Endodermal cell (in vitro differentiated cells): ENCODE measurements around the gene ACSL3. TPM values are rescaled to one million over a fixed set of nuclear protein-coding genes. Genes with fewer than 3 reads are reported as not detected.

Experiments
- DNase-seq: peaks from one replicate; pipeline ENCODE4 v3.0.0-alpha.2; 2017
- H3K27ac ChIP-seq: 2 replicates; pipeline ENCODE4 v1.5.1; 2013; ENCODE audit warnings: mild to moderate bottlenecking, low read depth, low read length, moderate library complexity
- H3K27me3 ChIP-seq: 2 replicates; pipeline ENCODE4 v1.6.1; 2013; ENCODE audit warnings: mild to moderate bottlenecking, low read length, moderate library complexity; ENCODE audit not compliant: insufficient read depth, control insufficient read depth, poor library complexity, severe bottlenecking
- H3K36me3 ChIP-seq: 2 replicates; pipeline ENCODE4 v1.7.0; 2013; ENCODE audit warnings: mild to moderate bottlenecking, low read length, moderate library complexity; ENCODE audit not compliant: control insufficient read depth, insufficient read depth
- H3K4me1 ChIP-seq: one replicate; pipeline ENCODE4 v1.7.0; 2013; ENCODE audit warnings: low read length; ENCODE audit not compliant: control insufficient read depth, insufficient read depth
- H3K4me3 ChIP-seq: 2 replicates; pipeline ENCODE4 v1.5.1; 2013; ENCODE audit warnings: mild to moderate bottlenecking, low read length, moderate library complexity
- H3K9ac ChIP-seq: 2 replicates; pipeline ENCODE4 v1.6.1; 2013; ENCODE audit warnings: mild to moderate bottlenecking, low read length, moderate library complexity; ENCODE audit not compliant: poor library complexity, severe bottlenecking; ENCODE audit errors: extremely low read depth
- H3K9me3 ChIP-seq: 2 replicates; pipeline ENCODE4 v1.6.1; 2013; ENCODE audit warnings: mild to moderate bottlenecking, low read length, moderate library complexity; ENCODE audit not compliant: control insufficient read depth
- H3K27ac Mint-ChIP-seq: 2 replicates; pipeline ENCODE4 v1.8.0; 2020; ENCODE audit warnings: mixed read lengths
- H3K27me3 Mint-ChIP-seq: 2 replicates; pipeline ENCODE4 v1.8.0; 2021; ENCODE audit warnings: mild to moderate bottlenecking, mixed read lengths; ENCODE audit not compliant: insufficient read depth
- H3K36me3 Mint-ChIP-seq: 2 replicates; pipeline ENCODE4 v1.8.0; 2020; ENCODE audit warnings: low read depth, mixed read lengths
- H3K4me1 Mint-ChIP-seq: 2 replicates; pipeline ENCODE4 v1.8.0; 2020; ENCODE audit warnings: mixed read lengths
- H3K4me3 Mint-ChIP-seq: 2 replicates; pipeline ENCODE4 v1.8.0; 2020; ENCODE audit warnings: mild to moderate bottlenecking, moderate library complexity, mixed read lengths
- H3K9me3 Mint-ChIP-seq: 2 replicates; pipeline ENCODE4 v1.8.0; 2020; ENCODE audit warnings: mild to moderate bottlenecking, mixed read lengths
- WGBS, 2 experiments: methylation state at CpG; one replicate each; pipeline versions ENCODE4 v1.1.5 to v1.1.7; 2013; ENCODE audit warnings: missing lambda C conversion rate in 2 of 2, mixed read lengths in 1 of 2; ENCODE audit not compliant: insufficient coverage in 1 of 2, insufficient read length in 1 of 2; 5-methylcytosine and 5-hydroxymethylcytosine counted together
- total RNA-seq, 2 donors: library from RNA; stranded (reverse); fragmentation: NEBNext Ultra II Directional in 1 of 2; extraction: Animal tissue kit (Norgen Biotek cat#: 25700) in 1 of 2; gene quantifications; 2 replicates in 1 of 2; 3 replicates in 1 of 2; pipeline ENCODE4 v1.2.1, GENCODE V29; 2021
- TF ChIP-seq, protein P1 (sequence below): fragments of 200-600 bp; sonication (generic); conservative IDR thresholded peaks from 2 replicates; pipeline ENCODE4 v1.5.0; 2021; ENCODE audit warnings: antibody characterized with exemption, mild to moderate bottlenecking

Gene ACSL3
- total RNA-seq, 2 donors from 2014 or later = 65.2 to 65.7 TPM

DNA sequence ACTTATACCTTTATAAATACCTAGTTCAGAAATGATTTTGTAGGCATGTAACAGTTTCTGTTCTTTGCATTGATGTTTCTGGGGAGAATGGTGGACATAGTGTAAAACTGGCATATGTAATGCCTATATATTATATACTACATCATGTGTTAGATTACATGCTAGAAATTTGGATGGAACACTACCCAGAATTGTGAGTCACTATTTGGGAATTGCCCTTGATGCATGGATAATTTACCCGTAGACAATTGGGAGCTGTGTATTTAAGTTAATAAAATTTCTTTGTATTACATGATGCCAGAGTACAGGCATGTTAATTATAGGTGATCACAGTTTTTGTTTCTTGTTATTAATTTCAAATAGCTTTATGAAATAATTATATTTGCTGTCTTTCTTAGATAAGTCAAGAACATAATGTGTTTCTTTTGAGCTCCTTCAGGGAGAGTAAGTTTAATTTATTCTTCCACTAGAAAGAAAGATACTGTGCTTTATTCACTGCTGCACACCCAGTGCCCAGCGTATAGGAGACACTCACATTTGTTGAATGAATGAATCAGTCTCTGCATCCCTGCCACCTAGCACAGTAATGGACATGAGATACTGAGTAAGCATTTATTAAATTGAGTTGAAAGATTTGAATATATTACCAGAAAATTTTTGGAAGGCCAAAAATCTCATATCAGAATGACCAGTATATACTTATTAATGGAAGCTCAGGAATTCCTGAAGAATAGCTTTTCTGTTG, 16.9 kb downstream of the ACSL3 start:
- peaks cover 12% of the 10 kb centered on the region for H3K9me3 ChIP-seq
- peaks cover 4% of the 10 kb centered on the region for H3K4me1 ChIP-seq
- no peak overlapping the region for H3K4me3 Mint-ChIP-seq
- H3K27me3 ChIP-seq = no peaks in the 10 kb centered on the region
- no peak overlapping the region for H3K27ac Mint-ChIP-seq
- WGBS, 2 experiments = 91 to 100% methylated on average over 1 to 2 of the region's 2 CpGs
- H3K9ac ChIP-seq = peak overlapping the region; percentile 21
- no peak for DNase-seq
- H3K27me3 Mint-ChIP-seq = no peaks in the 10 kb centered on the region
- peak overlapping the region; percentile 27 for H3K4me3 ChIP-seq
- no peaks in the 10 kb centered on the region for H3K36me3 ChIP-seq
- peaks cover 24% of the 10 kb centered on the region for H3K4me1 Mint-ChIP-seq
- no peak overlapping the region for H3K27ac ChIP-seq
- TF ChIP-seq, protein P1, sequence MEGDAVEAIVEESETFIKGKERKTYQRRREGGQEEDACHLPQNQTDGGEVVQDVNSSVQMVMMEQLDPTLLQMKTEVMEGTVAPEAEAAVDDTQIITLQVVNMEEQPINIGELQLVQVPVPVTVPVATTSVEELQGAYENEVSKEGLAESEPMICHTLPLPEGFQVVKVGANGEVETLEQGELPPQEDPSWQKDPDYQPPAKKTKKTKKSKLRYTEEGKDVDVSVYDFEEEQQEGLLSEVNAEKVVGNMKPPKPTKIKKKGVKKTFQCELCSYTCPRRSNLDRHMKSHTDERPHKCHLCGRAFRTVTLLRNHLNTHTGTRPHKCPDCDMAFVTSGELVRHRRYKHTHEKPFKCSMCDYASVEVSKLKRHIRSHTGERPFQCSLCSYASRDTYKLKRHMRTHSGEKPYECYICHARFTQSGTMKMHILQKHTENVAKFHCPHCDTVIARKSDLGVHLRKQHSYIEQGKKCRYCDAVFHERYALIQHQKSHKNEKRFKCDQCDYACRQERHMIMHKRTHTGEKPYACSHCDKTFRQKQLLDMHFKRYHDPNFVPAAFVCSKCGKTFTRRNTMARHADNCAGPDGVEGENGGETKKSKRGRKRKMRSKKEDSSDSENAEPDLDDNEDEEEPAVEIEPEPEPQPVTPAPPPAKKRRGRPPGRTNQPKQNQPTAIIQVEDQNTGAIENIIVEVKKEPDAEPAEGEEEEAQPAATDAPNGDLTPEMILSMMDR = no peak
- peaks cover 6% of the 10 kb centered on the region for H3K36me3 Mint-ChIP-seq
- H3K9me3 Mint-ChIP-seq = peaks cover 8% of the 10 kb centered on the region

DNA sequence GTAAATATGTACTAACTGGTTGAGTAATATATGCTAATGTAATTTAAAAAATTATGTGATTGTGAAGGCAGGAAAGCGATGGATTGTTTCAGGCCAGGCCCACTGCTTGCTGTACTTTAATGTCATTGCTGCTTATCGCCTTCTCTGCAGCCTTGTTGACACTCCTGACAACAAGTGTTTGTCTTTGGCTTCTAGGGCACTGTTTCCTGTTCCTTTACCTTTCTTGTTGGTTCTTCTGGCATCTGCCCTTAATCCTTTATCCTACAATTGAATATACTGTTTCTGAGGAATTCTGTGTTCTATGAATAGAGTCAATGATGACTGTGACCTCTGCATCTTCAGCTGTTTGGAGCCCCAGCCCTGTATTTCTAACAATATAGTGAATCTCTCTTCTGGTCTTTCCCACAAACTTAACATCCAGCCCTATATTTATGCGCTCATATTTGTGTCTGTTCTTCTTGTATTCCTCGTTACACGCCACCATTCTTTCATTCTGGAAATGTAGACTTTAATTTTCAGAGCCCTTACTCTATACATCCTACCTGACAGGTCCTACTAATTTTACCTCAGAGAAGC, 17.6 kb downstream of the ACSL3 start:
- H3K27ac Mint-ChIP-seq = peak overlapping the region; percentile 14
- Histone ChIP-seq H3K27ac (no peak overlapping the region), H3K36me3 (no peaks in the 10 kb centered on the region), H3K9me3 (peaks cover 12% of the 10 kb centered on the region), H3K4me1 (peaks cover 4% of the 10 kb centered on the region), H3K4me3 (peak overlapping the region; percentile 27), H3K27me3 (no peaks in the 10 kb centered on the region), H3K9ac (no peak overlapping the region)
- 85% methylated on average over 5 of the region's 5 CpGs for WGBS, 2 experiments
- peaks cover 10% of the 10 kb centered on the region for H3K9me3 Mint-ChIP-seq
- H3K4me1 Mint-ChIP-seq = peaks cover 24% of the 10 kb centered on the region
- peaks cover 6% of the 10 kb centered on the region for H3K36me3 Mint-ChIP-seq
- no peak for DNase-seq
- TF ChIP-seq, protein P1 = no peak
- H3K27me3 Mint-ChIP-seq = no peaks in the 10 kb centered on the region
- no peak overlapping the region for H3K4me3 Mint-ChIP-seq

DNA sequence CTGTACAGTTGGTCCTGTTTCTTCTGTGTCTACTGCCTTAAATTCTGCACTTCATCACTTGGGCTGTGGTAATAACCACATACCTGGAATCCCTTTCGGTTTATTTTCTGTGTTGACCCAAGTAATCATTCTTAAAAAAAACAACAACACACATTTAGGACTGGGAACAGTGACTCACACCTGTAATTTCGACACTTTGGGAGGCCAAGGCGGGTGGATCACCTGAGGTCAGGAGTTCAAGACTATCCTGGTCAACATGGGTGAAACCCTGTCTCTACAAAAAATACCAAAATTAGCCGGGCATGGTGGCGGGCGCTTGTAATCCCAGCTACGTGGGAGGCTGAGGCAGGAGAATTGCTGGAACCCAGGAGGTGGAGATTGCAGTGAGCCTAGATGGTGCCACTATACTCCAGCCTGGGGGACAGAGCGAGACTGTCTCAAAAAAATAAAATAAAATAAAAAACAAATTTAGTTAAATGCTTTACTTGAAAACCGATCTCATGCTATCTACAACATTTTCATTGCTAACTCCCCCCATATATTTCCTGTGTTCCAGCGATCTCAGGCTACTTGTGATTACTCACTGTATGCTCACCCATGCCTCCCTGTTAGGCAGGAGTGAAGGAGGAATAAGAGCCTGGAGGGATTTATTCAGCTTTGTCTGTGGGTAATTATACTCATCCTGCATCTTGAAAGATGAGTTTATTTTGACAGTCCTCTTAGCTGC, 18.2 kb downstream of the ACSL3 start:
- Histone ChIP-seq H3K27me3 (no peaks in the 10 kb centered on the region), H3K9ac (no peak overlapping the region), H3K9me3 (peaks cover 12% of the 10 kb centered on the region), H3K4me1 (peaks cover 4% of the 10 kb centered on the region), H3K27ac (no peak overlapping the region), H3K4me3 (no peak overlapping the region), H3K36me3 (no peaks in the 10 kb centered on the region)
- TF ChIP-seq, protein P1 = no peak
- Mint-ChIP-seq H3K4me3 (no peak overlapping the region), H3K9me3 (peaks cover 10% of the 10 kb centered on the region), H3K36me3 (peaks cover 6% of the 10 kb centered on the region), H3K27ac (peak overlapping the region; percentile 14), H3K27me3 (no peaks in the 10 kb centered on the region), H3K4me1 (peaks cover 26% of the 10 kb centered on the region)
- no peak for DNase-seq
- WGBS, 2 experiments = 92 to 93% methylated on average over 5 to 9 of the region's 10 CpGs
